WERI-Rb-1 (cell line): ENCODE measurements around the gene IMPA2.

Experiments used
- DNase-seq: peaks from one replicate; pipeline ENCODE4 v3.0.0-alpha.2; 2020
- H3K27ac ChIP-seq: fragments of 250-450 bp; sonication (Bioruptor Pico); 2 replicates; pipeline ENCODE4 v1.5.1; 2020; ENCODE audit warnings: mild to moderate bottlenecking, moderate library complexity
- H3K27me3 ChIP-seq: fragments of 250-450 bp; sonication (Bioruptor Pico); 2 replicates; pipeline ENCODE4 v1.5.1; 2021; ENCODE audit warnings: mild to moderate bottlenecking, low read depth, moderate library complexity; ENCODE audit not compliant: insufficient read depth, severe bottlenecking
- H3K36me3 ChIP-seq: fragments of 250-450 bp; sonication (Bioruptor Pico); 2 replicates; pipeline ENCODE4 v1.5.1; 2020; ENCODE audit warnings: mild to moderate bottlenecking, moderate library complexity
- H3K4me3 ChIP-seq: 2 replicates; pipeline ENCODE4 v1.5.1; 2011; ENCODE audit warnings: low read depth, mild to moderate bottlenecking, control low read depth, low read length
- H3K9me3 ChIP-seq: fragments of 250-450 bp; sonication (Bioruptor Pico); 2 replicates; pipeline ENCODE4 v1.5.1; 2021; ENCODE audit warnings: mild to moderate bottlenecking, moderate library complexity; ENCODE audit not compliant: severe bottlenecking
- TF ChIP-seq, protein P1 (sequence below): IDR thresholded peaks from 2 replicates; pipeline ENCODE4 v1.5.1; 2011; ENCODE audit warnings: low read depth, mild to moderate bottlenecking, control low read depth, inconsistent platforms, low read length

IMPA2 gene

DNA sequence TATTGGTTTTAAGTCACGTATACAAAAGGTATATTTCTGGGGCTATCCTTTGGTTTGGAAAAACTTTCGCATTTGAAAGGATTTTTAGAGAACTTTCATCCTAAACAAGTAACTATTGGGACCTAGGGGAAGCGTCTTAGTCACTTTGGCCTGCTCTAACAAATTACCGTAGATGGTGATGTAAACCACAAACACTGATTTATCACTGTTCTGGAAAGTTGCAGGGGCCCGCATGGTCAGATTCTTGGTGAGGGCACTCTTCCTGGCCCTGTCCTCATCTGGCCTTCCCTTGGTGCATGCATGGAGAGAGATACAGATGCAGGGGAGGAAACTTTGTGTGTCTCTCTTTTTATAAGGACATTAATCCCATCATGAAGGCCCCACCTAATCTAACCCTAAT is 63.3 kb downstream of the IMPA2 start:
- TF ChIP-seq, protein P1, sequence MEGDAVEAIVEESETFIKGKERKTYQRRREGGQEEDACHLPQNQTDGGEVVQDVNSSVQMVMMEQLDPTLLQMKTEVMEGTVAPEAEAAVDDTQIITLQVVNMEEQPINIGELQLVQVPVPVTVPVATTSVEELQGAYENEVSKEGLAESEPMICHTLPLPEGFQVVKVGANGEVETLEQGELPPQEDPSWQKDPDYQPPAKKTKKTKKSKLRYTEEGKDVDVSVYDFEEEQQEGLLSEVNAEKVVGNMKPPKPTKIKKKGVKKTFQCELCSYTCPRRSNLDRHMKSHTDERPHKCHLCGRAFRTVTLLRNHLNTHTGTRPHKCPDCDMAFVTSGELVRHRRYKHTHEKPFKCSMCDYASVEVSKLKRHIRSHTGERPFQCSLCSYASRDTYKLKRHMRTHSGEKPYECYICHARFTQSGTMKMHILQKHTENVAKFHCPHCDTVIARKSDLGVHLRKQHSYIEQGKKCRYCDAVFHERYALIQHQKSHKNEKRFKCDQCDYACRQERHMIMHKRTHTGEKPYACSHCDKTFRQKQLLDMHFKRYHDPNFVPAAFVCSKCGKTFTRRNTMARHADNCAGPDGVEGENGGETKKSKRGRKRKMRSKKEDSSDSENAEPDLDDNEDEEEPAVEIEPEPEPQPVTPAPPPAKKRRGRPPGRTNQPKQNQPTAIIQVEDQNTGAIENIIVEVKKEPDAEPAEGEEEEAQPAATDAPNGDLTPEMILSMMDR, result no peak
- Histone ChIP-seq H3K4me3 (no peak overlapping the region), H3K36me3 (no peaks in the 10 kb centered on the region), H3K27ac (no peak overlapping the region), H3K9me3 (no peaks in the 10 kb centered on the region), H3K27me3 (peaks cover 2% of the 10 kb centered on the region)
- no peak for DNase-seq

- Histone ChIP-seq H3K27me3 (peaks cover 2% of the 10 kb centered on the region), H3K36me3 (no peaks in the 10 kb centered on the region), H3K27ac (no peak overlapping the region), H3K4me3 (no peak overlapping the region), H3K9me3 (no peaks in the 10 kb centered on the region)
- no peak for DNase-seq
- TF ChIP-seq, protein P1, result no peak
These were observed 64.9 kb downstream of the IMPA2 start for GRCh38 chr18:12046046-12046750.

GRCh38 chr18:12046751-12047335 is 65.5 kb downstream of the IMPA2 start:
- TF ChIP-seq, protein P1, result peak; percentile 53
- Histone ChIP-seq H3K9me3 (no peaks in the 10 kb centered on the region), H3K36me3 (no peaks in the 10 kb centered on the region), H3K27ac (no peak overlapping the region), H3K27me3 (peaks cover 2% of the 10 kb centered on the region), H3K4me3 (no peak overlapping the region)
- no peak for DNase-seq

- DNase-seq, result no peak
- H3K27ac ChIP-seq, result no peak overlapping the region
- no peaks in the 10 kb centered on the region for H3K9me3 ChIP-seq
- H3K4me3 ChIP-seq, result no peak overlapping the region
- H3K27me3 ChIP-seq, result peaks cover 2% of the 10 kb centered on the region
- TF ChIP-seq, protein P1, result no peak
- H3K36me3 ChIP-seq, result no peaks in the 10 kb centered on the region
These were observed 66.9 kb downstream of the IMPA2 start for GRCh38 chr18:12048010-12048826.

DNA sequence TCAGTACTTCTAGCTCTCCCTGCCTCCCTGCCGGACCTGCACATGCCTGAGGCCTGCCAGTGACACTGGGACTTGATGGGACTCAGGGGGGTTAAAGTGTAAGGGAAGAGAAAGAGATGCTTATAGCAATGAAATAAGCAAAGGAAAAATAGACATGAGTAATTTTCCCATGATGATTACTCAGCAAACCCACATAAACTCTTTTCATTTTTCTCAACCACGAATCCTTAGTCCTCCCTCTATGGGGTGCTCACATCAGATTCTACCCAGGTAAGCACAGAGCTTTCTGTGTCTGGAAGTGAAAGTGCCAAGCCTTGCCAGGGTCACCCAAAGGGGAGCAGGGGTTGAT is 67.5 kb downstream of the IMPA2 start:
- Histone ChIP-seq H3K9me3 (no peaks in the 10 kb centered on the region), H3K36me3 (no peaks in the 10 kb centered on the region), H3K27me3 (peaks cover 2% of the 10 kb centered on the region), H3K27ac (no peak overlapping the region), H3K4me3 (no peak overlapping the region)
- TF ChIP-seq, protein P1, result no peak
- DNase-seq, result no peak
